Measurements from ENCODE around the gene VPS16.
A peak's percentile ranks its signal among the peaks of the same experiment; 100 is the strongest.

The VPS16 gene

GRCh38 chr20:2840138-2840966 is at the start of gene VPS16, which contains the start of gene PCED1A:
VPS16 (plus strand) TSS chr20:2840745; CDS start chr20:2840775, 30 bp downstream.
PCED1A (minus strand) TSS chr20:2840655; CDS start chr20:2839912, 743 bp downstream.
- DNase-seq (ENCODE audit: low read depth, low spot score): peak; percentile 65

DNA sequence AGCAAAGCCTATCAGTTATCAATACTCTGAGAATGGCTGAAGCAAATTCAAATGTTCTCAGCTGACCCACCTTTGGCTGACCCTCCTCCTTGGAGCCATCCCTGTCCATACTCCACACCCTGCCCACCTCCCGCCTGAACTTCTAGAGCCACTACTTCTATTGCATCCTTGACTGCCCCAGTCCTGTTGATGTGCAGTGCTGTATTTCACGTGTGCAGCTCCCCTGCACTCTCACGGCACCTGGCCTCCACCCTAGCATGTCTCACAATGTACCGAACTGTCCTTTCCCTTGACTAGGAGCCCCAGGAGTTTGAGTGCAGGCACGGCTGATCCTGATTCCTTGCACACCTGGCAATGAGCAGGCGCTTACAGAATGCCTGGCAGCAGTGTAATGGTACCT is 47.1 kb upstream of the VPS16 start:
- DNase-seq (ENCODE audit: low read depth, low spot score): no peak

- DNase-seq (ENCODE audit: low read depth, low spot score): no peak
Observed at GRCh38 chr20:2794202-2794748, 46.3 kb upstream of the VPS16 start.

DNA sequence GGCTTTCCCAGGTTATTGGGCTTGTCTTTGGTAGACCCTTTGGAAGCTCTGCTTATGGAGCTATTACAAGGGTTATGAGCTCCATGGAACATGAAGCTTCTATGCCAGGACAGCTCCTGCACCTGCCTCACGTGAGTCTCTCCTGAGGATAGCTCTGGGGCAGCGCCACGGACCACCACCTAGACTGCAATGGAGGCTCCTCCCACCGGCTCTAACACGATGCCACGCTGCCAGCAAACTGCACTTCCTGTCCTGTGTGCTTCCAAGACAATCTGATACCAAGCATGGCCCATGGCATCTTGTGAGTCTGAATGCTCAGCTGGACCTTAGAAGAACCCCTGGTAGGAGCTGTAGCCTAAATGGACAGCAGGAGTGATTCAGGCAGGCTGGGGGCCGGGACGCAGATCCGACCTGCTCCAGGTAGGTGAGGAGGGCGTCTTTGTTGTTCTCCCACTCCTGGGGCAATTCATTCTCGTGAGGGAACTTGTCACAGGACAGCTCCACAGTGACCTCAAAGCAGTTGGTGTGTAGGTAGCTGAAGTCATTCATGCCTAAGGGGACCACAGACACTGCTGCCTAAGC is 45.6 kb upstream of the VPS16 start:
- no peak for DNase-seq (ENCODE audit: low read depth, low spot score)

DNA sequence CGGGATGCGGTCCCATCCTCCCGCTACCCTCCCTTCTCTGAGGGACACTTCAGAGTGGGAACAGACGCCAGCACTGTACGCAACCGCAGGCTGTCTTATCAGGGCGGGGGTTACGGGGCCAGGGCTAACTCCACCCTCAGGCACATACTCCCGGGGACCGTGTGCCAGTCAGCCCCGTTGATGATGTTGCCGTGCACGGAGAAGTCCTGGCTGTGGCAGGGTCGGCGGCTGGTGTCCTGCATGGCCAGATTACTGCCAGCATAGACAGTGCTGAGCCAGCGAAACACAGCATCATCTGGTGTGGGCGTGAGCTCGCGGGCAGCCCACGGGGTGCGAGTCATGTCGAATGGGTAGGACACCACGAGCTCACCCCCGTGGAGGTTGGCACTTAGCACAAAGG is 45.1 kb upstream of the VPS16 start:
- DNase-seq (ENCODE audit: low read depth, low spot score): no peak

DNA sequence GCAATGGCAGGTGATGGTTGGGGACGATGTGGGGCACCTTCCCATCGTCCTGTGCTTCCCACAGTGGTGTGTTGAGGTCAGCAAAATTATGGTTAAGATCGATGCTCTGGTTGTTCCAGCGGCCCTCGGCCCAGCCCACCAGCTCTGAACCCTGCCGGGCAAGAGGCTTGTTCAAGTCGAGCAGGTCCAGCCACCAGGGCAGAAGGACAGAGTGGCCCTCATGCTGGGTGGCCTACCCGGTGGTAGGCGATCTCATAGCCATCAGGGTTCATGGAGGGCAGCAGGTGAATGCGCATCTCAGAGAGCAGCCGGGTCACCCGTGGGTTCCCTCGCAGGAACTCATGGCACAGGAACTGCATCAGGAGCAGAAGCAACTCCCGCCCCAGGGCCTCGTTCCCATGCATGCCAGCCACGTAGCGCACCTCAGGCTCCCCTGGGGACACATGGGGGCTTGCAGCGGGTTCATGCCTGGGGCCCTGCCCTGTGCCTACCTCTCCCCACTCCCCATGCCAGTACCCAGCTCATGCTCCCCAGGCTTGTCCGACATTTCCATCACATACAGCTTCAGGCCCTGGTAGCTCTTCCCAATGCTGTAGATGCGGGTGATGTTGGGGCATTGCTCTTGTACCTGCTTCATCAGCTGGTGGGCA is 44.4 kb upstream of the VPS16 start:
- DNase-seq (ENCODE audit: low read depth, low spot score): no peak

DNA sequence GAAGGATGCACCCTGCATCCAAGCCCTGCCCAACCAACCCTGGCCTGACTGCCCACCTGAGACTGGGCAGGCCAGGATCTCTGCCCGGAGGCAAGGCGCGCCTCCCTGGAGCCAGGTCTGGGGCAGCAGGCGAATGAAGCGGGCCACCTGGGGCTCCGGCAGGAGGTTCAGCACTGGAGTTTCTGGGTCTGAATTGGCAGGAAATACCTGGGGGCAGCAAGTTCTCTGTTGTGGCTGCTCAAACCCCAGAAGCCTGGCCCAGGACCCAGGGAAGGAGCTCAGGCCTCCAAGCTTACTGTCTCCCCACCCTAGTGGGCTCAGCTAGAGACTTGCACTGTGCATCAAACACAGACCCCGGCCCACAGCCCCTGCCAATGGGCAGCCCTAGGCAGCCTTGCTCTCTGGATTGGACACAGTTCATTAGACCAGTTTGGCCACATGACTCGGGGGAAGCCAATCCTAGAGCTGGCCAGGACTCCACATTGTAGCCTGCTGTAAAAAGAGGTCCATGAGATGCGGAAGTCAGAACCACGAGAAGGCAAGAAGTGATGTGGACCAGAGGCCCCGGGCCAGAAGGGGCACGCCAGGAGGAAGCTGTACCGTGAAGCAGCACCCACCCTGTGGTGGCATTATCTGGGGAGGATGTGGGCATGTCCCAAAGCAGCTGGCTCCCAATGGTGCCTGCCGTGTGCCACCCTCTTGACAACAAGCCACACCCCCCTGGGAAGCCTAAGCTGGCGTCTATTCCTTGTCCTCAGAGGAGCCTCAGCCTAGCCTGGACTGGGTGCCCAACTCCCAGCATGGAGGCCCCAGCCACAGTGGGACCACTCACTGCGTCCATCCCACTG is 43.2 kb upstream of the VPS16 start:
- no peak for DNase-seq (ENCODE audit: low read depth, low spot score)

- no peak for DNase-seq (ENCODE audit: low read depth, low spot score)
Observed at GRCh38 chr20:2798095-2798805, 42.3 kb upstream of the VPS16 start.

DNA sequence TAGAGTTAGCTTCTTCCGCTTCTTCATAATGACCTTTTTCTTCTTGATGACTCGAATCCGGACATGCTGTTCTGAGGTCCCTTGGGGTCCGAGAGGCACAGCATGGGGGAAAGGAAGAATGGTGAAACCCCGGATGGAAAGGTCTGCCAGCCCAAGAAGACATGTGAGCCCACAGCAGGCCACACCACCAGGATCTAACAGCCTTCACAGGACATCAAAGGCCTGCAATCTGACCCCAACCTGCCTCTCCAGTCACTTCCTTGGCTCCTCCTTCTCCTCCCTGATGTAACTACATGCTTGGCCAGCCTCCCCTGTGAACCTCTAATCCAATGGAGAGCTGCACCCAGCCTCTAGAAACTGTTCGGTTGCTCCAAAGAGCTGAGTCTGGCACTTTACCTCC is 41.7 kb upstream of the VPS16 start:
- DNase-seq (ENCODE audit: low read depth, low spot score): no peak

DNA sequence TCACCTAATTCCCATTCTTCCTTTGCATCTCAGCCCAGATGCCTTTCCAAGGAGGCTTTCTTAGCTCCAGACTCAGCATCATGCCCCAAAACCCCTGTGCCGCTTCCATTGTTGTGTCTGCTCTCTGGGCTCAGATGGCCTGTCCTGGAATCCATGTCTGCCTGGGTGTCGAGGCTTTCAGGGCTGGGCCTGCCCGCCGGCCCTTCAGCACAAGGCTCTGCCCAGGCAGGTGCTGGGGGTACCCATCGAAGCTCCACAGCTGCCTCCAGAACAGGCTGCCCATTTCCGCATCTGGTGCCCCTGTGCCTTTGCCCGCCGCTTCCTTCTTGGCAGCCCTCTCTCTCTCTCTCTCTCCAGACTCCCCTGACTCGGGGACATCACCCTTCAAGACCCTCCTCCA is 41.3 kb upstream of the VPS16 start:
- DNase-seq (ENCODE audit: low read depth, low spot score): no peak

DNA sequence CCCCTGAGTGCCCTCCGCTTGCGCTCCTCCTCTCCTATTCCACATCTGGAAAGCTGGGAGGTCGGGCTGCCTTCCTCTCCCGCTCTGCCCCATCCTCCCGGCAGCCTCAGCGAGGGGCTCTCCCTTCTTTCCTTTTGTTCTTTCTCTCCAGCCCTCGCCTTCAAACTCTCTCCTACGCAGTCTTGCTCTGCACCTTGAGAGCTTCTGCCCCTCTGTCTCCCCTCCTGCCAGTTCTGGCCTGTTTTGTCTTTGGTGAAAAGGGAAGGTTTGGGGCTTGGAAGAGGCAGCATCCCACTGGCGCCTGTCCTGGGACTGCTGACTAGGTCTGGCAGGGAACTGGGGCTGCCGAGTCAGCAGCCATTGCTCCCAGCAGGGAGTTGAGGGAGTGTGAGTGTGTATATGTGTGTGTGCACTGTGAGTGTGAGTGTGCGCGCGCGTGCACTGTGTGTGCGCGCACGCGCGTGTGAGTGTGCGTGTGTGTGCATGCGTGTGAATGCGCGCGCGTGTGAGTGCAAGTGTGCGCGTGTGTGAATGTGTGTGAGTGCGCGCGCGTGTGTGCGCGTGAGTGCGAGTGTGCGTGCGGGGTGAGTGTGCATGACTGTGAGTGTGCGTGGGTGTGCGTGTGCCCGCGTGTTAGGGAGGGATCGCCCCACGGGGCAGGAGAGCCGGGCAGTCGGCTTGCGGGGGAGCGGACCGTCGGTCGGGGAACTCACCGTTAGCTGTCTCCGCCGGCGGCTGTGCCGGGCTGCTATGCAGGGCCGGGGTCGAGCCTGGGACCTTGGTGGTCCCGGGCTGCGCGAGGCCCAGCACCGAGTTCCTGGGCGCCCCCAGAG is 40.6 kb upstream of the VPS16 start:
- no peak for DNase-seq (ENCODE audit: low read depth, low spot score)

DNA sequence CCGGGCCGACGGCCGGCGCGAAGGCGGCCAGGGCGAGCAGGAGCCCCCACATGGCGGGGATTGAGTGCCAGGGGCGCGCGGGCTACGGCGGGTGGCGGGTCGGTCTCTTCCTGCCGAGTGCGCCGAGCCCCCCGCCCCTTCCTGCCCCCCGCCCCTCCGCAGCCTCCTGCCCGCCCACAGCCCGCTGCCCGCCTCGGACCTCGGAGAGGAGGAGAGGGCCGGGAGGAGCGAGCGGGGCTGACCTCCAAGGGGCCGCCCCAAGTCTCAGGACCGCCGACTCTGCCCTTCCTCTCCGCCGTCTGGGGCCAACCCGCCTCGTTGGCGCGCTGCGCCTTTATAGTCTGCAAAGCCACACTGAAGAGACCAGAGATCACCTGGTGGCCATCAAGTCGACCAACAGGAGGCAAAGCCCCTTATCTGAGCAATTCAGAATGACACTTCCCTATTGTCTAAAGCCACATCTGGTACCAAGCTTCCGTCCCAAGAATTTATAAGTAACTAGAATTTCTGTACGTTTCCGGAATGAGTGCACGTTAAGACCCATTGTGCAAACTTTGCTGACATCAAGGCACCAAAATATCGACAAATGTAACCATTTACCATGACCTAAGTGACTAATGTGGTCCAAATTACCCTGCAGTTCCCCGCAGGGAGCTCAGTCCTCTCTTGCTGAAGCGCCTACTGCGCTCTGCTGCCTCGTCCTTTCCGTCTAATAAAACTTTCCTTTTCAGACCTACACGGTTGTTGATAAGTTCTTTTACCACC is 39.8 kb upstream of the VPS16 start, which contains the start of gene CPXM1:
CPXM1 (minus strand) TSS at position 107 of the 765 bp plus-strand sequence; CDS start at position 52, 55 bp downstream.
- DNase-seq (ENCODE audit: low read depth, low spot score): no peak

DNA sequence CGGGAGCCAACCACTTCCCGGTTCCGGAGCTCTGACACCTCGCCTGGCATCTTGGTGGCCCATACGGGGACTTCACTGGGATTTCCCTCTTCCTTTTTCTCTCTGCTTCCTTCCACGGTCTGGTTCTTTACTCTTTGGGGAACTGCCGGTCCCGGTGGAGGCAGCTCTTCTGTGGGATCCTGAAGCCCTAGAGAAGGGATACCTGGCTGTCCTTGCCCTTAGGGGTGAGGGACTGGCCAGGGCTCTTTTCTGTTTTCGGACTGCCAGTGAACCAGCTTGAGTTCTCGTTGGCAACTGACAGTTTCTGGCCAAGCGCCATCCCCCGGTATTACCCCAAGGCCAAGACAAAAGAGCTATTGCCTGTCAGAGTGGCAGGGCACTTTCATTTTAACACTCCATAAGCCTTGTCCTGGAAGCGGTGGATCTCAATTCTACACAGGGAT is 39.2 kb upstream of the VPS16 start:
- DNase-seq (ENCODE audit: low read depth, low spot score): no peak

- no peak for DNase-seq (ENCODE audit: low read depth, low spot score)
Observed at GRCh38 chr20:2804041-2804828, 36.3 kb upstream of the VPS16 start.

DNA sequence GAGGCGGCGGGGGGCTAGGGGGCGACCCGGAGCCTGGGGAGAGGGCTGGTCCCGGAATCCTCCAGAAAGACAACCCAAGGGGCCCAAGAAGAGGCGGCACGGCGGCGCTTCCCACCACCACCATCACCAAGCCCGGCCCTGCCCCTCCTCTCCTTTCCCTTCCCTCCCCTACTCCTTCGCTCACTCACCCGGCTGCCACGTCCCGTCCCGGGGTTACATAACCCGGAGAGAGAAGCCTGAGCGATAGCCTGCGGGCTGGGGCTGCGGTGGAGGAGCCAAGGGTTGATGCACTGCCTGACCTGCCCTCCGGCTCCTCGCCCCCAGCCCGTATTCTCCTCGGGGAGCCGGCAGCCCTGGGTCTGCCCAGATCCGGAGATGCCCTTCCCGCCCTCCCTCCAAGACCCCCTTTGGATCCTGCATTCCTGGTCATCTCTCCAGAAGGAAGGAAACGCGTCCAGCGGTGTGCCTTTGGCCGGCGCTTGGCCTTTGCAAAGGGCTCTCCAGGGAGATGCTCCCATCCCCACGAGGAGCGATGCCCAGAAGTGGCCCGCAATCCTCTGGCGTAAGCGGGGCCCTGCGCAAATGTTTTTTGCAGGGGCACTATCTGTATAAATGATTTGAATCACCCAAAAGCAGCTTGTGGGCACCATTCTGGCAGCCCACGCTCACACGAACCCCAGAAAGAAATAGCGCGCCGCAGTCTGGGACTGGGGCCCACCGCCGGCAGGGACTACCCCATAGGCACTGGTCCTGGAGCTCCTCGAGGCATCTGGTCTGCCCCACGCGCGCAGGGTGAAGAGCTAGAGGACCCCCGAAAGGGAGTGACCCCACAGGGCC is 35.5 kb upstream of the VPS16 start:
- DNase-seq (ENCODE audit: low read depth, low spot score): no peak

DNA sequence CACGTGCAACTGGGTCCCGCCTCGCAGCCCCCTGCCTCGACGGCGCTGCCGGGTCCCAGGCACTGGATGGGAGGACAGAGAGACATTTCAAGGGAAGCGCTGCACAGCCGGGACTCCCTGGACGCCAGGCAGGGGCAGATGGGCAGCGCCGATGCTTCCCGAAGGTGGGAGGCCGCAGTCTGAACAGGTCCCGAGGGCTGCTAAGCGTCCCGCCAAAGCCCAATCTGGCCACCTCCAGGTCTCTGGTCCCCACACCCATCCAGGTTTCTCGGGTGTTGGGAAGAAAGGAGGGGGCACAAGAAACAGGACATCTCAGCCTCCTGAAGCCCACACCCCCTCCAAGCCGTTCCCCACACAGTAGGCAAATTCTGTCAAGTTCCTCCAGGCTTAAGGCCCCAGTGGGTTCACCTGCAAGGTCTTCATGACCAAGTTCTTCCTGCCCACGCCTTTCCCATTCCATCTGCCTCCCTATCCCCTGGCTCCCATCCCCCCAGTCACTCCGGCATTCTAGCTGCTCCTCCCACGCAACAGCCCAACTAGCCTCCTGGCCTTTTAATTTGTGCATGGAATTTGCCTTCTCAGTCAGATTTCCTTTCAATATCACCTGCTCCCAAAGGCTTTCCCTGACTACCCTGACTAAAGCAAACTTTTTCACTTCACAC is 34.7 kb upstream of the VPS16 start:
- DNase-seq (ENCODE audit: low read depth, low spot score): no peak

GRCh38 chr20:2806351-2806701 is 34.2 kb upstream of the VPS16 start:
- no peak for DNase-seq (ENCODE audit: low read depth, low spot score)
